Neural progenitor cell (in vitro differentiated cells): ENCODE measurements around the gene ALK. TPM values are rescaled to one million over a fixed set of nuclear protein-coding genes. Genes with fewer than 3 reads are reported as not detected.

Source experiments
- DNase-seq: peaks from one replicate; pipeline ENCODE4 v3.0.0-alpha.2; 2016; ENCODE audit warnings: low spot score
- H2AFZ ChIP-seq: fragments of 200-600 bp; sonication (generic); replicated peaks from 2 replicates; pipeline ENCODE4 v1.6.1; 2016; ENCODE audit warnings: antibody characterized with exemption
- H3F3A ChIP-seq: fragments of 200-600 bp; sonication (generic); 2 replicates; pipeline ENCODE4 v1.6.1; 2016; ENCODE audit warnings: antibody characterized with exemption, low read depth
- H3K27ac ChIP-seq: fragments of 200-600 bp; sonication (generic); 2 replicates; pipeline ENCODE4 v1.5.1; 2016; ENCODE audit warnings: mild to moderate bottlenecking
- H3K27me3 ChIP-seq: fragments of 200-600 bp; sonication (generic); 2 replicates; pipeline ENCODE4 v1.6.1; 2016; ENCODE audit warnings: mild to moderate bottlenecking, moderate library complexity
- H3K36me3 ChIP-seq: fragments of 200-600 bp; sonication (generic); 2 replicates; pipeline ENCODE4 v1.5.1; 2016
- H3K4me1 ChIP-seq: fragments of 200-600 bp; sonication (generic); 2 replicates; pipeline ENCODE4 v1.6.1; 2016; ENCODE audit warnings: mixed run types
- H3K4me2 ChIP-seq: fragments of 200-600 bp; sonication (generic); 2 replicates; pipeline ENCODE4 v1.6.1; 2016
- H3K4me3 ChIP-seq: fragments of 200-600 bp; sonication (generic); 2 replicates; pipeline ENCODE4 v1.5.1; 2016
- H3K79me2 ChIP-seq: fragments of 200-600 bp; sonication (generic); 2 replicates; pipeline ENCODE4 v1.6.1; 2016; ENCODE audit warnings: low read depth
- H3K9ac ChIP-seq: fragments of 200-600 bp; sonication (generic); 2 replicates; pipeline ENCODE4 v1.6.1; 2016
- H3K9me3 ChIP-seq: fragments of 200-600 bp; sonication (generic); 2 replicates; pipeline ENCODE4 v1.5.1; 2016; ENCODE audit warnings: low read depth
- H4K20me1 ChIP-seq: fragments of 200-600 bp; sonication (generic); 2 replicates; pipeline ENCODE4 v1.6.1; 2016; ENCODE audit warnings: low read depth
- H3K27ac Mint-ChIP-seq: 3 replicates; pipeline ENCODE4 v1.8.0; 2021; ENCODE audit warnings: mixed read lengths
- H3K27me3 Mint-ChIP-seq: 2 replicates; pipeline ENCODE4 v1.8.0; 2022; ENCODE audit warnings: low read depth, mild to moderate bottlenecking, inconsistent platforms, moderate library complexity, mixed read lengths; ENCODE audit not compliant: insufficient read depth
- H3K36me3 Mint-ChIP-seq: 3 replicates; pipeline ENCODE4 v1.8.0; 2021; ENCODE audit warnings: mixed read lengths
- H3K4me1 Mint-ChIP-seq: 3 replicates; pipeline ENCODE4 v1.8.0; 2021; ENCODE audit warnings: mixed read lengths
- H3K4me3 Mint-ChIP-seq: 3 replicates; pipeline ENCODE4 v1.8.0; 2021; ENCODE audit warnings: mild to moderate bottlenecking, moderate library complexity, mixed read lengths
- H3K9me3 Mint-ChIP-seq: 3 replicates; pipeline ENCODE4 v1.8.0; 2020; ENCODE audit warnings: mixed read lengths
- CTCF ChIP-seq: fragments of 200-600 bp; sonication (generic); IDR thresholded peaks from 2 replicates; pipeline ENCODE4 v1.5.1; 2017; ENCODE audit warnings: antibody characterized with exemption, mild to moderate bottlenecking
- EZH2 ChIP-seq: fragments of 200-600 bp; sonication (generic); IDR thresholded peaks from 2 replicates; pipeline ENCODE4 v1.6.1; 2017; ENCODE audit warnings: antibody characterized with exemption, mild to moderate bottlenecking, moderate library complexity
- EZH2phosphoT487 ChIP-seq: fragments of 200-600 bp; sonication (generic); IDR thresholded peaks from 2 replicates; pipeline ENCODE4 v1.6.1; 2017; ENCODE audit warnings: antibody characterized with exemption
- total RNA-seq: library from RNA; depleted of rRNA; stranded (reverse); fragments of >200 nt; gene quantifications from 2 replicates; pipeline ENCODE4 v1.2.3, GENCODE V29; 2015; ENCODE audit warnings: low replicate concordance

Gene ALK
- total RNA-seq, 1 donor from 2014 or later: not detected

GRCh38 chr2:29207352-29208148 is 713.8 kb downstream of the ALK start:
- Histone ChIP-seq H2AFZ (no peak overlapping the region), H3K36me3 (no peaks in the 10 kb centered on the region), H3K4me2 (no peak overlapping the region), H3K4me1 (peaks cover 5% of the 10 kb centered on the region), H3K9ac (no peak overlapping the region), H3K27ac (no peak overlapping the region), H3K4me3 (no peak overlapping the region), H3K27me3 (no peaks in the 10 kb centered on the region), H3K79me2 (no peaks in the 10 kb centered on the region), H3F3A (peaks cover 1% of the 10 kb centered on the region), H3K9me3 (no peaks in the 10 kb centered on the region), H4K20me1 (no peaks in the 10 kb centered on the region)
- Mint-ChIP-seq H3K27me3 (peaks cover 2% of the 10 kb centered on the region), H3K36me3 (no peaks in the 10 kb centered on the region), H3K9me3 (no peaks in the 10 kb centered on the region), H3K4me1 (peaks cover 12% of the 10 kb centered on the region), H3K27ac (no peak overlapping the region), H3K4me3 (no peak overlapping the region)
- TF ChIP-seq EZH2 (no peak), CTCF (no peak), EZH2phosphoT487 (no peak)
- DNase-seq: no peak

- H3K4me3 Mint-ChIP-seq: no peak overlapping the region
- peaks cover 7% of the 10 kb centered on the region for H3F3A ChIP-seq
- DNase-seq: no peak
- no peak overlapping the region for H3K9ac ChIP-seq
- no peaks in the 10 kb centered on the region for H4K20me1 ChIP-seq
- H3K36me3 ChIP-seq: no peaks in the 10 kb centered on the region
- no peak overlapping the region for H3K4me3 ChIP-seq
- H3K4me1 ChIP-seq: peaks cover 11% of the 10 kb centered on the region
- H3K79me2 ChIP-seq: no peaks in the 10 kb centered on the region
- no peak overlapping the region for H3K27ac ChIP-seq
- H3K27me3 ChIP-seq: no peaks in the 10 kb centered on the region
- H3K9me3 ChIP-seq: no peaks in the 10 kb centered on the region
- no peak overlapping the region for H3K4me2 ChIP-seq
- H3K27me3 Mint-ChIP-seq: no peaks in the 10 kb centered on the region
- peaks cover 16% of the 10 kb centered on the region for H3K4me1 Mint-ChIP-seq
- H3K9me3 Mint-ChIP-seq: no peaks in the 10 kb centered on the region
- no peaks in the 10 kb centered on the region for H3K36me3 Mint-ChIP-seq
- no peak overlapping the region for H2AFZ ChIP-seq
- TF ChIP-seq CTCF (peak; percentile 24), EZH2 (no peak)
- no peak overlapping the region for H3K27ac Mint-ChIP-seq
Measured at GRCh38 chr2:29206941-29207340, 714.4 kb downstream of the ALK start.

- no peak overlapping the region for H3K27ac Mint-ChIP-seq
- TF ChIP-seq EZH2 (no peak), EZH2phosphoT487 (no peak), CTCF (no peak)
Measured at GRCh38 chr2:29202819-29203495, 718.4 kb downstream of the ALK start.

More at GRCh38 chr2:29202819-29203495, 718.4 kb downstream of the ALK start:
- Mint-ChIP-seq H3K4me1 (peaks cover 15% of the 10 kb centered on the region), H3K27me3 (no peaks in the 10 kb centered on the region), H3K36me3 (no peaks in the 10 kb centered on the region), H3K9me3 (no peaks in the 10 kb centered on the region), H3K4me3 (no peak overlapping the region)
- Histone ChIP-seq H3F3A (peaks cover 16% of the 10 kb centered on the region), H3K9me3 (no peaks in the 10 kb centered on the region), H3K79me2 (no peaks in the 10 kb centered on the region), H3K4me3 (no peak overlapping the region), H3K4me1 (peaks cover 15% of the 10 kb centered on the region), H3K36me3 (no peaks in the 10 kb centered on the region), H4K20me1 (no peaks in the 10 kb centered on the region), H3K27ac (no peak overlapping the region), H2AFZ (no peak overlapping the region), H3K9ac (no peak overlapping the region), H3K27me3 (no peaks in the 10 kb centered on the region), H3K4me2 (no peak overlapping the region)
- no peak for DNase-seq
